BJ (cell line): ENCODE results near the gene ATP5PD. TPM values are rescaled to one million over a fixed set of nuclear protein-coding genes. Genes with fewer than 3 reads are reported as not detected.

ENCODE experiments used
- CTCF ChIA-PET: fragments of 350-600 bp; formaldehyde crosslinking; extraction: SDS; loops from one replicate; lab custom pipeline; 2021; ENCODE audit warnings: antibody characterized with exemption, inconsistent platforms; lab: Yijun Ruan, JAX
- POLR2A ChIA-PET: fragments of 300-600 bp; sonication (Branson Sonifier 250); formaldehyde crosslinking; extraction: SDS; loops from one replicate; lab custom pipeline; 2021; ENCODE audit warnings: antibody characterized with exemption; lab: Charles Lee
- DNase-seq: peaks from one replicate; pipeline ENCODE4 v3.0.0-alpha.2; 2011; ENCODE audit warnings: low read depth
- H3K27me3 ChIP-seq: 2 replicates; pipeline ENCODE4 v1.6.0; 2011; ENCODE audit warnings: low read length; ENCODE audit not compliant: control insufficient read depth, insufficient read depth
- H3K36me3 ChIP-seq: 2 replicates; pipeline ENCODE4 v1.5.1; 2011; ENCODE audit warnings: low read length; ENCODE audit not compliant: control insufficient read depth, insufficient read depth
- H3K4me3 ChIP-seq: 2 replicates; pipeline ENCODE4 v1.5.1; 2011; ENCODE audit warnings: low read depth, mild to moderate bottlenecking, control low read depth, low read length
- CTCF ChIP-seq: IDR thresholded peaks from 2 replicates; pipeline ENCODE4 v1.5.1; 2011; ENCODE audit warnings: low read depth, mild to moderate bottlenecking, control low read depth, inconsistent platforms, low read length, moderate library complexity; ENCODE audit not compliant: insufficient read depth
- polyA plus RNA-seq: library from polyadenylated mRNA; depleted of rRNA; stranded (reverse); fragments of >200 nt; gene quantifications from 2 replicates; pipeline ENCODE4 v1.2.3, GENCODE V29; 2011

The ATP5PD gene
- polyA plus RNA-seq, 1 experiment = 160 TPM

GRCh38 chr17:75005291-75005690 lies 41.5 kb downstream of the ATP5PD start:
- Histone ChIP-seq H3K36me3 (peaks cover 26% of the 10 kb centered on the region), H3K4me3 (no peak overlapping the region), H3K27me3 (no peaks in the 10 kb centered on the region)
- no peak for DNase-seq
- CTCF ChIA-PET = interaction anchor here (0.9 to 2.2 kb wide), 3 partner anchors 9 to 44 kb away, joined by 5 to 14 read pairs (median 7); no protein-coding TSS in a partner anchor
- POLR2A ChIA-PET = no interaction called here
- TF ChIP-seq CTCF = no peak

GRCh38 chr17:75004371-75004770 lies 42.4 kb downstream of the ATP5PD start:
- no peak for TF ChIP-seq CTCF
- ChIA-PET CTCF (interaction anchor here (0.6 to 2.2 kb wide), 2 partner anchors 8 to 47 kb away, joined by 5 to 7 read pairs; no protein-coding TSS in a partner anchor), POLR2A (no interaction called here)
- Histone ChIP-seq H3K36me3 (peaks cover 30% of the 10 kb centered on the region), H3K4me3 (no peak overlapping the region), H3K27me3 (no peaks in the 10 kb centered on the region)
- DNase-seq = no peak

DNA sequence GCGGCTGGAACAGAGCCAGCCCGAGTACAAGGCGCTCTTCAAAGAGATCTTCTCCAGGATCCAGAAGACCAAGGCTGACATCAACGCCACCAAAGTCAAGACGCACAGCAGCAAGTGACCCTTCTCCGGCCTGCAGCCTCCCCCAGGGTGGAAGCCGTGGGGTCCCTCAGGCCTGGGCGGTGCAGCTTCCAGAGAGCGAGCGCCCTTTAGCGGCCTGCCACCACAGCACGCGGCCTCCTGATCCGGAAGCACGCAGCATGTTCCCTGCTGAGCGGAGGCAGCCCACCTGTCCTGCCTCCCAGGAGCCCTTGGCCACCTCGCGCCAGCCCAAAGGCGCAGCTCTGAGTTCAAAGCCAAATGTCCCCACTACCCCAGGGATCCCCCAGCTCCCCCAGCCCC lies 42.8 kb downstream of the ATP5PD start:
- Histone ChIP-seq H3K27me3 (no peaks in the 10 kb centered on the region), H3K4me3 (no peak overlapping the region), H3K36me3 (peaks cover 30% of the 10 kb centered on the region)
- DNase-seq = no peak
- CTCF ChIA-PET = interaction anchor here (0.6 to 2.2 kb wide), 3 partner anchors 8 to 46 kb away, joined by 3 to 7 read pairs (median 5); partner anchors contain the start of gene HID1
- POLR2A ChIA-PET = no interaction called here
- TF ChIP-seq CTCF = no peak

DNA sequence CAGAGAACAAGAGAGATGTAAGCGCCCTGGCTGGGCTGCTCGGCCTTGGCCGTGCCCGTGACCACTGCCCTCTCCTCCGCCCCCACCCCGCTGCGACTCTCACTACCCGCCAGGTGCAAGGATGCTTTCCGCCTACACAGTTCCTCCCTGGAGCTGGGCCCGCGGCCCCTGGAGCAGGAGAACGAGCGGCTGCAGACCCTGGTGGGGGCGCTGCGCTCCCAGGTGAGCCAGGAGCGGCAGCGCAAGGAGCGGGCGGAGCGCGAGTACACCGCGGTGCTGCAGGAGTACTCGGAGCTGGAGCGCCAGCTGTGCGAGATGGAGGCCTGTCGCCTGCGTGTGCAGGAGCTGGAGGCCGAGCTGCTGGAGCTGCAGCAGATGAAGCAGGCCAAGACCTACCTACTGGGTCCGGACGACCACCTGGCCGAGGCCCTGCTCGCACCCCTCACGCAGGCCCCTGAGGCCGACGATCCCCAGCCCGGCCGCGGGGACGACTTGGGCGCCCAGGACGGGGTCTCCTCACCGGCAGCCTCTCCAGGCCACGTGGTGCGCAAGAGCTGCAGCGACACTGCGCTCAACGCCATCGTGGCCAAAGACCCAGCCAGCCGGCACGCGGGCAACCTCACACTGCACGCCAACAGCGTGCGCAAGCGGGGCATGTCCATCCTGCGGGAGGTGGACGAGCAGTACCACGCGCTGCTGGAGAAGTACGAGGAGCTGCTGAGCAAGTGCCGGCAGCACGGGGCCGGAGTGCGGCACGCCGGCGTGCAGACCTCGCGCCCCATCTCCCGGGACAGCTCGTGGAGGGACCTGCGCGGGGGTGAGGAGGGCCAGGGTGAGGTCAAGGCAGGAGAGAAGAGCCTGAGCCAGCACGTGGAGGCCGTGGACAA lies 43.5 kb downstream of the ATP5PD start:
- DNase-seq = no peak
- Histone ChIP-seq H3K36me3 (peaks cover 30% of the 10 kb centered on the region), H3K27me3 (no peaks in the 10 kb centered on the region), H3K4me3 (no peak overlapping the region)
- no peak for TF ChIP-seq CTCF
- ChIA-PET CTCF (interaction anchor here (0.6 to 0.8 kb wide), 2 partner anchors 31 to 46 kb away, joined by 3 to 5 read pairs; partner anchors contain the start of gene HID1), POLR2A (no interaction called here)
